Mesenchymal stem cell (in vitro differentiated cells and primary cell): ENCODE measurements around the gene GALNT16.

Source experiments
- DNase-seq: peaks from one replicate; pipeline ENCODE4 v3.0.0-alpha.2; 2013
- H2AFZ ChIP-seq: one replicate; pipeline ENCODE4 v1.6.1; 2013; ENCODE audit warnings: low read depth, mild to moderate bottlenecking, control low read depth, inconsistent platforms, low read length, moderate library complexity
- H2AK5ac ChIP-seq: 2 replicates; pipeline ENCODE4 v1.6.1; 2013; ENCODE audit warnings: low read length, moderate library complexity, mild to moderate bottlenecking, inconsistent platforms; ENCODE audit not compliant: severe bottlenecking
- H2BK120ac ChIP-seq: one replicate; pipeline ENCODE4 v1.6.1; 2013; ENCODE audit warnings: low read depth, mild to moderate bottlenecking, inconsistent platforms, low read length, moderate library complexity
- H2BK12ac ChIP-seq, 2 experiments: one replicate each; pipeline ENCODE4 v1.6.1; 2013; ENCODE audit warnings: inconsistent platforms in 2 of 2, low read length in 2 of 2, mild to moderate bottlenecking in 2 of 2, moderate library complexity in 2 of 2, control low read depth in 1 of 2
- H2BK15ac ChIP-seq: one replicate; pipeline ENCODE4 v1.6.1; 2013; ENCODE audit warnings: mild to moderate bottlenecking, low read depth, inconsistent platforms; ENCODE audit not compliant: poor library complexity, severe bottlenecking
- H2BK5ac ChIP-seq: 2 replicates; pipeline ENCODE4 v1.6.1; 2013; ENCODE audit warnings: low read depth, mild to moderate bottlenecking, low read length, control low read depth, inconsistent platforms; ENCODE audit not compliant: poor library complexity, severe bottlenecking
- H3K14ac ChIP-seq, 2 experiments: one replicate each; pipeline ENCODE4 v1.6.1; 2013; ENCODE audit warnings: inconsistent platforms in 2 of 2, low read length in 2 of 2, control low read depth in 1 of 2, mild to moderate bottlenecking in 1 of 2, moderate library complexity in 1 of 2
- H3K18ac ChIP-seq, 2 experiments: one replicate each; pipeline ENCODE4 v1.6.1; 2013; ENCODE audit warnings: inconsistent platforms in 2 of 2, low read length in 2 of 2, control low read depth in 1 of 2, low read depth in 1 of 2, mild to moderate bottlenecking in 1 of 2
- H3K23ac ChIP-seq, 2 experiments: one replicate each; pipeline ENCODE4 v1.6.1; 2013; ENCODE audit warnings: inconsistent platforms in 2 of 2, low read length in 2 of 2, mild to moderate bottlenecking in 2 of 2, moderate library complexity in 2 of 2, control low read depth in 1 of 2
- H3K27ac ChIP-seq: 2 replicates; pipeline ENCODE4 v1.5.1; 2013; ENCODE audit warnings: mild to moderate bottlenecking, moderate library complexity, low read length, control low read depth, inconsistent platforms; ENCODE audit not compliant: poor library complexity, severe bottlenecking
- H3K27me3 ChIP-seq, 2 experiments: 2 replicates each; pipeline versions ENCODE4 v1.6.1 to v1.7.0; 2013; ENCODE audit warnings: low read length in 2 of 2, mild to moderate bottlenecking in 2 of 2, moderate library complexity in 2 of 2, control low read depth in 1 of 2, inconsistent platforms in 1 of 2; ENCODE audit not compliant: control insufficient read depth in 1 of 2, insufficient read depth in 1 of 2
- H3K36me3 ChIP-seq, 2 experiments: 2 replicates each; pipeline versions ENCODE4 v1.6.1 to v1.7.0; 2013; ENCODE audit warnings: low read length in 2 of 2, control low read depth in 1 of 2, inconsistent platforms in 1 of 2, low read depth in 1 of 2, mild to moderate bottlenecking in 1 of 2; ENCODE audit not compliant: insufficient read depth in 2 of 2, control insufficient read depth in 1 of 2
- H3K4ac ChIP-seq, 2 experiments: one replicate each; pipeline ENCODE4 v1.6.1; 2013; ENCODE audit warnings: inconsistent platforms in 2 of 2, low read length in 2 of 2, mild to moderate bottlenecking in 2 of 2, moderate library complexity in 2 of 2, control low read depth in 1 of 2, low read depth in 1 of 2
- H3K4me1 ChIP-seq: 2 replicates; pipeline ENCODE4 v1.6.1; 2013; ENCODE audit warnings: low read depth, low read length, control low read depth; ENCODE audit not compliant: control insufficient read depth, insufficient read depth
- H3K4me2 ChIP-seq: 2 replicates; pipeline ENCODE4 v1.6.1; 2013; ENCODE audit warnings: low read length, mild to moderate bottlenecking, inconsistent platforms; ENCODE audit not compliant: poor library complexity, severe bottlenecking
- H3K4me3 ChIP-seq, 2 experiments: 2 replicates each; pipeline versions ENCODE4 v1.5.1 to v1.7.0; 2013; ENCODE audit warnings: low read length in 2 of 2, mild to moderate bottlenecking in 2 of 2, control low read depth in 1 of 2, low read depth in 1 of 2; ENCODE audit not compliant: insufficient read depth in 1 of 2
- H3K79me1 ChIP-seq: replicated peaks from 2 replicates; pipeline ENCODE4 v1.6.1; 2013; ENCODE audit warnings: mild to moderate bottlenecking, control low read depth, low read length, inconsistent platforms; ENCODE audit not compliant: poor library complexity, severe bottlenecking
- H3K9ac ChIP-seq: 2 replicates; pipeline ENCODE4 v1.7.0; 2013; ENCODE audit warnings: mild to moderate bottlenecking, low read length, moderate library complexity
- H3K9me3 ChIP-seq: 2 replicates; pipeline ENCODE4 v1.7.0; 2013; ENCODE audit warnings: mild to moderate bottlenecking, low read length; ENCODE audit not compliant: control insufficient read depth
- H4K8ac ChIP-seq: one replicate; pipeline ENCODE4 v1.6.1; 2013; ENCODE audit warnings: inconsistent platforms, mild to moderate bottlenecking, low read length, moderate library complexity
- H4K91ac ChIP-seq: one replicate; pipeline ENCODE4 v1.6.1; 2013; ENCODE audit warnings: mild to moderate bottlenecking, low read length, inconsistent platforms
- WGBS: methylation state at CpG from one replicate; pipeline ENCODE4 v1.1.7; 2013; ENCODE audit warnings: mixed read lengths; 5-methylcytosine and 5-hydroxymethylcytosine counted together

GALNT16 gene

DNA sequence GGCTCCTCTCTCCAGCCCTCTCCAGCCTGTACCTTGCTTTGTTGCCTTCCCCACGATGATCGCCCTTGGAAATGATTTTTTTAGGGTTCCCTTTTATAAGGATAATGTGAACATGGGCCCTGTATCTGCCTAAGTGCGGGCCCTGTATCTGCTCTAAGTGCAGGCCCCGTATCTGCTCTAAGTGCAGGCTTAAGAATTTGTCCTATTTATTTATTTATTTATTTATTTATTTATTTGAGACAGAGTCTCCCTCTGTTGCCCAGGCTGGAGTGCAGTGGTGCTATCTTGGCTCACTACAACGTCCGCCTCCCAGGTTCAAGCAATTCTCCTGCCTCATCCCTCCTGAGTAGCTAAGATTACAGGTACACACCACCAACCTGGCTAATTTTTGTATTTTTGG lies 22.5 kb downstream of the GALNT16 start:
- Histone ChIP-seq H2BK15ac (no peak overlapping the region), H3K18ac (no peak overlapping the region), H4K8ac (no peak overlapping the region), H3K14ac (no peak overlapping the region), H2BK5ac (no peak overlapping the region), H2BK12ac (no peak overlapping the region), H3K27ac (no peak overlapping the region), H2AK5ac (no peak overlapping the region), H3K9me3 (no peaks in the 10 kb centered on the region), H3K4me2 (no peak overlapping the region), H3K79me1 (no peaks in the 10 kb centered on the region), H3K36me3 (no peaks in the 10 kb centered on the region), H4K91ac (no peak overlapping the region), H3K27me3 (peaks cover 0 to 31% of the 10 kb centered on the region in 2 experiments), H3K4me1 (no peaks in the 10 kb centered on the region), H2AFZ (no peak overlapping the region), H3K23ac (no peak overlapping the region), H3K4me3 (no peak overlapping the region), H2BK120ac (no peak overlapping the region), H3K4ac (no peak overlapping the region), H3K9ac (no peak overlapping the region)
- DNase-seq, result no peak
- 90% methylated on average over 5 of the region's 6 CpGs for WGBS

DNA sequence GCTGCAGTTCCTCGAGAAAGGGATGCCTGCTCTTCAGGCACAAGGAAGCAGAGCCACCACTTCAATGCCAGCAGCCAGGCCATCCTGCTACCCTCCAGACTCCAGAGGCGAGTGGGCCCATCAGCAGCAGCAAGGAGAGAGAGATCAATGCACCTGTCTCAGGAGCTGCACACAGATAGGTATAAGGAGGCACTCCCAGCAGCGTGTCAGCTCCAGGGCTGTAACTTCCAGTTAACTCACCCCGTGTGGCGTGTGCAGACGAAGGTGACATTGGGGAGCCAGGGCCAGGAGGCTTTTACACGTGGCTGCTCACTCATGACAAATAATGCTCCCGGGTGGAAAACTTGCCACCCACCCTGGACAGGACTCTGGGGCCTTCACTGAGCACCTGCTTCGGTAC lies 24.2 kb downstream of the GALNT16 start:
- no peak overlapping the region for H2BK120ac ChIP-seq
- no peak overlapping the region for H3K14ac ChIP-seq
- H3K79me1 ChIP-seq, result no peaks in the 10 kb centered on the region
- no peak overlapping the region for H3K27ac ChIP-seq
- no peak overlapping the region for H3K4me2 ChIP-seq
- no peak overlapping the region for H3K4me3 ChIP-seq
- no peak overlapping the region for H4K8ac ChIP-seq
- H3K9me3 ChIP-seq, result no peaks in the 10 kb centered on the region
- H2BK12ac ChIP-seq, result no peak overlapping the region
- peaks cover 0 to 31% of the 10 kb centered on the region in 2 experiments for H3K27me3 ChIP-seq
- 81% methylated on average over 9 of the region's 9 CpGs for WGBS
- no peak overlapping the region for H3K4ac ChIP-seq
- no peak overlapping the region for H4K91ac ChIP-seq
- H2AFZ ChIP-seq, result no peak overlapping the region
- no peak for DNase-seq
- no peaks in the 10 kb centered on the region for H3K36me3 ChIP-seq
- no peak overlapping the region for H3K18ac ChIP-seq
- no peak overlapping the region for H2AK5ac ChIP-seq
- H3K23ac ChIP-seq, result no peak overlapping the region
- H2BK5ac ChIP-seq, result no peak overlapping the region
- H2BK15ac ChIP-seq, result no peak overlapping the region
- no peak overlapping the region for H3K9ac ChIP-seq
- no peaks in the 10 kb centered on the region for H3K4me1 ChIP-seq

DNA sequence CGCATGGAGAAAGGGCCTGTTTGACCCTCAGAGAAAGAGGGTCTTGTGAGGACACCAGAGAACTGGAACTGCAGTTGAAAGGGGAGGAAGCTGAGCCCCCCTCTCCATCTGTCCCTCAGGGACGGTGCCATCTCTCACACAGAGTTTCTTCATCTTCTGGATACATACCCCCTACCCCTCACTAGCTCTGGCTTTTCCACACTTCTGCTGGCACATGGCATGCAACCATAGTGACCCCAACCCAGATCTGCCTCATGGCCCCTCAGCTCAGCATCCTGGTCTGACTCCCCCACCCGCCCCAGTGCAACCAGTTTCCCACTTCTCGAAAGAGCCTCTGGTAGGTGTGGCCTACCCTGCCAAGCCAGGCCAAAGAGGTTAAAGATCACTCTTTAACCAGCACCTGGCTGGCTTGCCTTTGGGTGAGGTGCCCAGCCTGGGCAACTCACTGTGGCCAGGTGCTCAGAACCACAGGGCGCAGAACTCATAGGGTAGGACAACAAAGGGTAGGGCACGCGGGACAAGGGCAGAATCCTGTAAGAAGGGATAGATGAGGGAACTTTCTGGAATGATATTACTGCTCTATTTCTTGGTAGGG lies 25.8 kb downstream of the GALNT16 start:
- 91% methylated on average over 7 of the region's 7 CpGs for WGBS
- DNase-seq, result no peak

DNA sequence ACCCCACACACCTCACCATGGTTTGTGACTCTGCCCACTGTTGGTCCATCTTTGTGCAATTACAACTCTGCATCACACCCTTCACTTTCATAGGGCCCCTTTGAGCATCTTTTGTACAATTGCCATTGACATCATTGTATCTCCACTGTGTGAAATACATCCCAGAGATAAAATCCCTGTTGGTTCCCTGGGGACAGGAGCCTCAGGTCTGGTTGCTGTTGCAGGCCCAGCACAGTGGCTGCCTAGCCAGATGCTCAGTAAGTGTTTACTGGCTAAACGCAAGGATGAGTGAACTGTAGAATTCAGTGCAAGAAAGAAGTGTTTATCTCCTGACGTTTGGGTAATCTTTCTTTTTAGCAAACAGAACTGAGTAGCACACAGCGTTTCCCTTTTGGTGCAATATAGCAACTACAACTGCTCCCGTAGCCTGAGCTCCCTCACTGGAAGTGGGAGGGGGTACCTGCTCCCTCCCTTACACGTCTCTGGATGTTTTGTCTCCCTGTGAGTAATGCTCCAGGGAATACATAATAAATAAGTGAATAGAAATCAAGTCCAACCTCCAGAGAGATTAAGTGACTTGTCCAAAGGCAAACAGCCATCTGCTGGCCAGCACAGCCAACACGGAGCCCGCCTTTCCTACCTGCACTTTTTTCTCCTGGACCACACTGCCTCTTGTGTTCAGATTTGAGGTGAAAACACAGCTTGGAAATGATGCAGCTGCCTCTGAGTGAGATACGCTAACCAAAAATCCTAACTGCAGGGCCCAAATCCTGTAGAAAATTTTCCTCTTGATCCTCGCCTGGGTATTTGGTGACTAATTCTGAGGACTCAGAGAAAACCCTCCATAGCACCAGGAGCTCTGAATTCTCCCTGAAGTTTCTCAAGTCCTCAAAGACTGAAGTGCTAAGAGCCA lies 27.4 kb downstream of the GALNT16 start:
- H2BK120ac ChIP-seq, result no peak overlapping the region
- H2AFZ ChIP-seq, result no peak overlapping the region
- 55% methylated on average over 8 of the region's 9 CpGs for WGBS
- no peaks in the 10 kb centered on the region for H3K9me3 ChIP-seq
- H4K8ac ChIP-seq, result no peak overlapping the region
- peak overlapping the region; percentile 57 for H3K9ac ChIP-seq
- no peaks in the 10 kb centered on the region for H3K36me3 ChIP-seq
- peak overlapping the region in 1 of 2 experiments; percentile 38 for H3K4ac ChIP-seq
- no peaks in the 10 kb centered on the region for H3K79me1 ChIP-seq
- H2BK15ac ChIP-seq, result no peak overlapping the region
- peak overlapping the region in 1 of 2 experiments; percentile 86 for H3K14ac ChIP-seq
- H3K4me3 ChIP-seq, result peak overlapping the region in 1 of 2 experiments; percentile 30
- H2BK12ac ChIP-seq, result peak overlapping the region in 1 of 2 experiments; percentile 17
- H4K91ac ChIP-seq, result no peak overlapping the region
- no peak overlapping the region for H3K27ac ChIP-seq
- H3K27me3 ChIP-seq, result peaks cover 0 to 20% of the 10 kb centered on the region in 2 experiments
- H3K4me2 ChIP-seq, result no peak overlapping the region
- H2BK5ac ChIP-seq, result no peak overlapping the region
- H3K4me1 ChIP-seq, result peaks cover 6% of the 10 kb centered on the region
- no peak overlapping the region for H3K23ac ChIP-seq
- DNase-seq, result peak; percentile 52
- no peak overlapping the region for H2AK5ac ChIP-seq
- peak overlapping the region in 1 of 2 experiments; percentile 18 for H3K18ac ChIP-seq

More for the DNA sequence above, 25.8 kb downstream of the GALNT16 start:
- H3K14ac ChIP-seq, result no peak overlapping the region
- no peak overlapping the region for H4K8ac ChIP-seq
- no peak overlapping the region for H3K9ac ChIP-seq
- H3K36me3 ChIP-seq, result no peaks in the 10 kb centered on the region
- no peak overlapping the region for H3K4ac ChIP-seq
- no peak overlapping the region for H4K91ac ChIP-seq
- no peak overlapping the region for H2AFZ ChIP-seq
- no peak overlapping the region for H2BK120ac ChIP-seq
- H3K9me3 ChIP-seq, result no peaks in the 10 kb centered on the region
- no peak overlapping the region for H3K4me3 ChIP-seq
- no peak overlapping the region for H2BK12ac ChIP-seq
- H3K18ac ChIP-seq, result no peak overlapping the region
- no peaks in the 10 kb centered on the region for H3K79me1 ChIP-seq
- no peak overlapping the region for H3K4me2 ChIP-seq
- H2BK15ac ChIP-seq, result no peak overlapping the region
- H3K4me1 ChIP-seq, result no peaks in the 10 kb centered on the region
- peaks cover 0 to 24% of the 10 kb centered on the region in 2 experiments for H3K27me3 ChIP-seq
- H3K27ac ChIP-seq, result no peak overlapping the region
- H2AK5ac ChIP-seq, result no peak overlapping the region
- H3K23ac ChIP-seq, result no peak overlapping the region
- no peak overlapping the region for H2BK5ac ChIP-seq
